ENCODE results near the gene NPTXR.

Gene NPTXR

DNA sequence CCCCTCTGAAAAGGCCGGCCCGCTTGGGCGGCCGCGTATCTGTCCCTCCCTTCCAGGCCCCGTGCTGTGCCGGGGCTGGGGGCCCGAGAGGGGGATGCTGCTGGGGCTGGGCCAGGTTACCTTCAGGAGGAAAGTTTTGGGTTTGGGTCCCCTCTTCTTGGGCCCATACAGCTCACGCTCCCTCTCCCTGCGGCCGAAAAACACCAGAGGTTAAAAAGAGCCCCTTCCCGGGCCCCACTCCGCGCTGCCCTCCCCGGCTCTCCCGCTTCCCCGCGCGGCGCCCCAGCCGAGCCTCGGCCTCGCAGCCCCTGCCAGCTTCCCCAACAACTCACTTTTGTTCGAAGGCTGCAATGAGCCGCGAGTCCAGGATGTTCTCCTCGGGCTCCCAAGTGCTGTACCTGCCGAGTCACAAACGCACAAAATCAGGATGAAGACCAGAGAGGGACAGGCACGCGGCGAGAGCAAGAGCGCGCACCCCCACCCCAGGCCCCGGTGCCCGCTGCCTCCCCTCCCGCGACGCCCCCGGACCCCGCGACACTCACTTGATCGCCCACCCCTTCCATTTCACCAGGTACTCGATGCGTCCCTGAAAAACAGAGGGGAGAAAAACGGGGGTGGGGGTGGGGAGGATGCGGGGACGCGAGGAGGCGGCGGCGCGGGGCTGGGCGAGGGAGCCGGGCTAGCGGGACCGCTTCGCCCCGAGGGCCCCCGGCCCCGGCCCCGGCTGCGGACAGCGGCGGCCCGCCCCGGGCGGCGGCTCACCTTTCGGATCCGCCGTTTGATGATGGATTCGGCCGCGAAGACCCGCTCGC, 27.7 kb upstream of the NPTXR start:
- H3K27me3 ChIP-seq (ENCODE audit: insufficient read depth, poor library complexity, severe bottlenecking), result peaks cover 33% of the 10 kb centered on the region
- DNase-seq (ENCODE audit: low spot score), result no peak
- H3K9me3 ChIP-seq (ENCODE audit: severe bottlenecking), result no peaks in the 10 kb centered on the region
- TF ChIP-seq, protein P1, sequence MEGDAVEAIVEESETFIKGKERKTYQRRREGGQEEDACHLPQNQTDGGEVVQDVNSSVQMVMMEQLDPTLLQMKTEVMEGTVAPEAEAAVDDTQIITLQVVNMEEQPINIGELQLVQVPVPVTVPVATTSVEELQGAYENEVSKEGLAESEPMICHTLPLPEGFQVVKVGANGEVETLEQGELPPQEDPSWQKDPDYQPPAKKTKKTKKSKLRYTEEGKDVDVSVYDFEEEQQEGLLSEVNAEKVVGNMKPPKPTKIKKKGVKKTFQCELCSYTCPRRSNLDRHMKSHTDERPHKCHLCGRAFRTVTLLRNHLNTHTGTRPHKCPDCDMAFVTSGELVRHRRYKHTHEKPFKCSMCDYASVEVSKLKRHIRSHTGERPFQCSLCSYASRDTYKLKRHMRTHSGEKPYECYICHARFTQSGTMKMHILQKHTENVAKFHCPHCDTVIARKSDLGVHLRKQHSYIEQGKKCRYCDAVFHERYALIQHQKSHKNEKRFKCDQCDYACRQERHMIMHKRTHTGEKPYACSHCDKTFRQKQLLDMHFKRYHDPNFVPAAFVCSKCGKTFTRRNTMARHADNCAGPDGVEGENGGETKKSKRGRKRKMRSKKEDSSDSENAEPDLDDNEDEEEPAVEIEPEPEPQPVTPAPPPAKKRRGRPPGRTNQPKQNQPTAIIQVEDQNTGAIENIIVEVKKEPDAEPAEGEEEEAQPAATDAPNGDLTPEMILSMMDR (IDR thresholded peaks at IDR 0.05; ENCODE audit: poor library complexity, severe bottlenecking), result no peak
- peaks cover 4% of the 10 kb centered on the region for H3K4me1 ChIP-seq (ENCODE audit: insufficient read depth, poor library complexity, severe bottlenecking)
- H3K36me3 ChIP-seq (ENCODE audit: low read depth), result peaks cover 26% of the 10 kb centered on the region
- H3K27ac ChIP-seq (ENCODE audit: poor library complexity, severe bottlenecking), result peak overlapping the region; percentile 23
- peak; percentile 8; the same call in 2 of the 3 replicates for ATAC-seq (ENCODE audit: low read depth)
- peak overlapping the region; percentile 87 for H3K4me3 ChIP-seq (ENCODE audit: severe bottlenecking)

DNA sequence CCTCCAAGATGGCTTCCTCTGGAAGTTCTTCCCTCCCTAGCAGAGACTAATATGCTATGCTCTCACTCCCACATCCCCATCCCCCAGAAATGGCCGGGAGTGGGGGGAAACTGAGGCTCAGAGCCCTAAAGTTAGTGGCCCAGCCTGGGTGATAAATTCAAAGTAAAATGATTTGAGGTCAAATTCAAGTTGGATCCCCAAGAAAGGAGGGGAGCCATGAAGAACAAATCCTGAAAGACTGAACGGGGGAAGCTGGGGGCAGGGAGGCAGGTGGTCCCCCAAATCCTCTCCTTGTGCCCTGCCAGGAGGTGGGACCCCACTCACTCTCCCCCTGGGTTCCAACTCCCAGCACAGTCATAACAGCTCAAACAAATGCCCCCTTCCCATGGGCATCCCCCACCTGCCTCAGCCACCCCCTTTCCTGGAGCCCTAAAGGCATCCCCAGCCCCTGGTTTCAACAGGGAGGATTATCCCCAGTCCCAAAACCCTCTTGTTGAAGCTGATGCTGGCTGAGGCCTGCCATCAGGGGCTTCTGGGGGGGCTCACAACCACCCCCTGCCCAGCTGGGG, 27.0 kb upstream of the NPTXR start:
- H3K36me3 ChIP-seq (ENCODE audit: low read depth), result peaks cover 26% of the 10 kb centered on the region

DNA sequence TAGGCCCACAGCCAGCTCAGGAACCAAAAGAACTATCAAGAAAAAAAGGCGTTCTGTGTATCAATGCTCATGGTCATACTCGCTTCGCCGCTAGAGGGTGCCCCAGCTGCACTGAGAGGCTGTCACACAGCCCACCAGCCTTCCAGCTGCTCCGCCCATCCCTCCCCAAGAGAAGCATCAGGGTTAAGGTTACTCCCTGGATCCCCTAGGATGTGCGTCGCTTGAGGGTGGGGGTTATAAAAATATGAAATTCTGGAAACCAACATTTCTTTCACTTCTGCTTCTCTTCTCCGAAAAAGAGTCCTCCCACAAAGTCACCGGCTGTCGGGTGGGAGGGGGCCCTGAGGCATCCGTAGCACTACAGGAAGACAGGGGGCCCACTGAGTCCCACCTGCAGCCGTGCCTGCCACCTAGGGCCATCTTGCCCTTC, 26.5 kb upstream of the NPTXR start:
- ATAC-seq (ENCODE audit: low read depth) (peak; percentile 62), DNase-seq (ENCODE audit: low spot score) (no peak)
- Histone ChIP-seq H3K27ac (ENCODE audit: poor library complexity, severe bottlenecking) (no peak overlapping the region), H3K27me3 (ENCODE audit: insufficient read depth, poor library complexity, severe bottlenecking) (peaks cover 26% of the 10 kb centered on the region), H3K4me1 (ENCODE audit: insufficient read depth, poor library complexity, severe bottlenecking) (peaks cover 4% of the 10 kb centered on the region), H3K36me3 (ENCODE audit: low read depth) (peaks cover 26% of the 10 kb centered on the region), H3K9me3 (ENCODE audit: severe bottlenecking) (no peaks in the 10 kb centered on the region), H3K4me3 (ENCODE audit: severe bottlenecking) (peak overlapping the region; percentile 87)
- TF ChIP-seq, protein P1 (IDR thresholded peaks at IDR 0.05; ENCODE audit: poor library complexity, severe bottlenecking), result peak; percentile 96

More for the DNA sequence above, 27.0 kb upstream of the NPTXR start:
- Histone ChIP-seq H3K9me3 (ENCODE audit: severe bottlenecking) (no peaks in the 10 kb centered on the region), H3K27me3 (ENCODE audit: insufficient read depth, poor library complexity, severe bottlenecking) (peaks cover 28% of the 10 kb centered on the region), H3K4me1 (ENCODE audit: insufficient read depth, poor library complexity, severe bottlenecking) (peaks cover 4% of the 10 kb centered on the region), H3K27ac (ENCODE audit: poor library complexity, severe bottlenecking) (peak overlapping the region; percentile 23), H3K4me3 (ENCODE audit: severe bottlenecking) (peak overlapping the region; percentile 87)
- DNase-seq (ENCODE audit: low spot score) (no peak), ATAC-seq (ENCODE audit: low read depth) (no peak)
- TF ChIP-seq, protein P1 (IDR thresholded peaks at IDR 0.05; ENCODE audit: poor library complexity, severe bottlenecking), result no peak

DNA sequence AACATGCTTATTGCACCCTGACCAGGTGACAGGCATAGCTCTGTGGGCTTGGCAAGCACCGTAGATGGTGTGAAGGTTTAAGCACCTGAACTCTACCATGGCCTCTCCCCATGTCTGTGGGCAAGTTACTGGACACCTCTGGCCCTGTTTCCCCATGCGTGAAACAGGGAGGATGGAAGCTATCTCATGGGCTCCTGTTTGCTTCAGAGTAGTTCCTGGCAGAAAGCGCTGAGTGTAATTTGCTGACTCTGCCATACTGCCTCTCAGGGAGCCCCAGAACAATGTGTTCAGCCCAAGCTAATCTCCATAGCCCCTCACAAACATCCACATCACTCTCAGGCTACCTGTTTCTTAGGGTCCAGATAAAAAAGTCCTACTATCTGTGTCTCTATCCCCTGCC, 25.8 kb upstream of the NPTXR start:
- Histone ChIP-seq H3K27ac (ENCODE audit: poor library complexity, severe bottlenecking) (no peak overlapping the region), H3K9me3 (ENCODE audit: severe bottlenecking) (no peaks in the 10 kb centered on the region), H3K4me1 (ENCODE audit: insufficient read depth, poor library complexity, severe bottlenecking) (peaks cover 4% of the 10 kb centered on the region), H3K27me3 (ENCODE audit: insufficient read depth, poor library complexity, severe bottlenecking) (peaks cover 22% of the 10 kb centered on the region), H3K4me3 (ENCODE audit: severe bottlenecking) (no peak overlapping the region), H3K36me3 (ENCODE audit: low read depth) (peaks cover 26% of the 10 kb centered on the region)
- TF ChIP-seq, protein P1 (IDR thresholded peaks at IDR 0.05; ENCODE audit: poor library complexity, severe bottlenecking), result no peak
- DNase-seq (ENCODE audit: low spot score) (no peak), ATAC-seq (ENCODE audit: low read depth) (no peak)

Measured in RWPE2 (cell line).